ENCODE results near the gene IL17D.
"Not testable (repeated sequence)": the region's sequence is repeated elsewhere in the genome, so short reads cannot be mapped to it uniquely, and the experiment has no call there.

The IL17D gene

GRCh38 chr13:20679879-20680278 is 23.6 kb upstream of the IL17D start:
- TF ChIP-seq POLR2A (IDR thresholded peaks at IDR 0.05; ENCODE audit: low read depth, low read length) (no peak), POLR2AphosphoS5 (IDR thresholded peaks at IDR 0.05; ENCODE audit: low read depth, low read length) (no peak), TAF1 (IDR thresholded peaks at IDR 0.05; ENCODE audit: borderline replicate concordance, low read depth, low read length) (no peak)
- DNase-seq (ENCODE audit: insufficient read length) (no peak), FAIRE-seq (no peak)

GRCh38 chr13:20680416-20681080 is 23.0 kb upstream of the IL17D start:
- FAIRE-seq: no peak
- TF ChIP-seq POLR2A (IDR thresholded peaks at IDR 0.05; ENCODE audit: low read depth, low read length) (no peak), POLR2AphosphoS5 (IDR thresholded peaks at IDR 0.05; ENCODE audit: low read depth, low read length) (no peak), TAF1 (IDR thresholded peaks at IDR 0.05; ENCODE audit: borderline replicate concordance, low read depth, low read length) (no peak)
- DNase-seq (ENCODE audit: insufficient read length): no peak

- not testable (repeated sequence) for FAIRE-seq; DNase-seq (ENCODE audit: insufficient read length)
Observed at GRCh38 chr13:20681481-20681880, 22.0 kb upstream of the IL17D start.

GRCh38 chr13:20682061-20682460 is 21.4 kb upstream of the IL17D start:
- FAIRE-seq (no peak), DNase-seq (ENCODE audit: insufficient read length) (no peak)
- no peak for TF ChIP-seq TAF1 (IDR thresholded peaks at IDR 0.05; ENCODE audit: borderline replicate concordance, low read depth, low read length)
- TF ChIP-seq POLR2AphosphoS5 (IDR thresholded peaks at IDR 0.05; ENCODE audit: low read depth, low read length): no peak
- no peak for TF ChIP-seq POLR2A (IDR thresholded peaks at IDR 0.05; ENCODE audit: low read depth, low read length)

GRCh38 chr13:20684041-20684440 is 19.5 kb upstream of the IL17D start:
- no peak for DNase-seq (ENCODE audit: insufficient read length)
- FAIRE-seq: no peak
- TF ChIP-seq TAF1 (IDR thresholded peaks at IDR 0.05; ENCODE audit: borderline replicate concordance, low read depth, low read length) (no peak), POLR2A (IDR thresholded peaks at IDR 0.05; ENCODE audit: low read depth, low read length) (no peak), POLR2AphosphoS5 (IDR thresholded peaks at IDR 0.05; ENCODE audit: low read depth, low read length) (no peak)

GRCh38 chr13:20684546-20684945 is 19.0 kb upstream of the IL17D start:
- TF ChIP-seq POLR2A (IDR thresholded peaks at IDR 0.05; ENCODE audit: low read depth, low read length): no peak
- no peak for TF ChIP-seq POLR2AphosphoS5 (IDR thresholded peaks at IDR 0.05; ENCODE audit: low read depth, low read length)
- no peak for TF ChIP-seq TAF1 (IDR thresholded peaks at IDR 0.05; ENCODE audit: borderline replicate concordance, low read depth, low read length)
- no peak for FAIRE-seq
- DNase-seq (ENCODE audit: insufficient read length): no peak

GRCh38 chr13:20685092-20685491 is 18.4 kb upstream of the IL17D start:
- TF ChIP-seq TAF1 (IDR thresholded peaks at IDR 0.05; ENCODE audit: borderline replicate concordance, low read depth, low read length) (no peak), POLR2A (IDR thresholded peaks at IDR 0.05; ENCODE audit: low read depth, low read length) (no peak), POLR2AphosphoS5 (IDR thresholded peaks at IDR 0.05; ENCODE audit: low read depth, low read length) (no peak)
- FAIRE-seq (no peak), DNase-seq (ENCODE audit: insufficient read length) (no peak)

GRCh38 chr13:20686167-20686566 is 17.3 kb upstream of the IL17D start:
- TF ChIP-seq POLR2AphosphoS5 (IDR thresholded peaks at IDR 0.05; ENCODE audit: low read depth, low read length) (no peak), TAF1 (IDR thresholded peaks at IDR 0.05; ENCODE audit: borderline replicate concordance, low read depth, low read length) (no peak), POLR2A (IDR thresholded peaks at IDR 0.05; ENCODE audit: low read depth, low read length) (no peak)
- FAIRE-seq: no peak
- no peak for DNase-seq (ENCODE audit: insufficient read length)

GRCh38 chr13:20686863-20687579 is 16.5 kb upstream of the IL17D start:
- FAIRE-seq (no peak), DNase-seq (ENCODE audit: insufficient read length) (no peak)
- no peak for TF ChIP-seq TAF1 (IDR thresholded peaks at IDR 0.05; ENCODE audit: borderline replicate concordance, low read depth, low read length)
- TF ChIP-seq POLR2A (IDR thresholded peaks at IDR 0.05; ENCODE audit: low read depth, low read length): no peak
- TF ChIP-seq POLR2AphosphoS5 (IDR thresholded peaks at IDR 0.05; ENCODE audit: low read depth, low read length): no peak

GRCh38 chr13:20689291-20689690 is 14.2 kb upstream of the IL17D start:
- DNase-seq (ENCODE audit: insufficient read length) (no peak), FAIRE-seq (no peak)
- TF ChIP-seq POLR2A (IDR thresholded peaks at IDR 0.05; ENCODE audit: low read depth, low read length) (no peak), TAF1 (IDR thresholded peaks at IDR 0.05; ENCODE audit: borderline replicate concordance, low read depth, low read length) (no peak), POLR2AphosphoS5 (IDR thresholded peaks at IDR 0.05; ENCODE audit: low read depth, low read length) (no peak)

- DNase-seq (ENCODE audit: insufficient read length): no peak
- no peak for TF ChIP-seq POLR2AphosphoS5 (IDR thresholded peaks at IDR 0.05; ENCODE audit: low read depth, low read length)
- no peak for TF ChIP-seq TAF1 (IDR thresholded peaks at IDR 0.05; ENCODE audit: borderline replicate concordance, low read depth, low read length)
- TF ChIP-seq POLR2A (IDR thresholded peaks at IDR 0.05; ENCODE audit: low read depth, low read length): no peak
- FAIRE-seq: no peak
Observed at GRCh38 chr13:20691616-20692015, 11.9 kb upstream of the IL17D start.

GRCh38 chr13:20696073-20696472 is 7.4 kb upstream of the IL17D start:
- DNase-seq (ENCODE audit: insufficient read length) (no peak), FAIRE-seq (no peak)
- TF ChIP-seq TAF1 (IDR thresholded peaks at IDR 0.05; ENCODE audit: borderline replicate concordance, low read depth, low read length) (no peak), POLR2A (IDR thresholded peaks at IDR 0.05; ENCODE audit: low read depth, low read length) (no peak), POLR2AphosphoS5 (IDR thresholded peaks at IDR 0.05; ENCODE audit: low read depth, low read length) (no peak)

All from GM12892 (cell line).